Activated CD4-positive, alpha-beta T cell treated with anti-CD3 and anti-CD28 coated beads for 1 hour (primary cell): ENCODE measurements around the gene PRUNE2.
"Not testable (repeated sequence)": the region's sequence is repeated elsewhere in the genome, so short reads cannot be mapped to it uniquely, and the experiment has no call there.

Source experiments
- DNase-seq: peaks from one replicate; pipeline ENCODE4 v3.0.0-alpha.2; 2020

The PRUNE2 gene

DNA sequence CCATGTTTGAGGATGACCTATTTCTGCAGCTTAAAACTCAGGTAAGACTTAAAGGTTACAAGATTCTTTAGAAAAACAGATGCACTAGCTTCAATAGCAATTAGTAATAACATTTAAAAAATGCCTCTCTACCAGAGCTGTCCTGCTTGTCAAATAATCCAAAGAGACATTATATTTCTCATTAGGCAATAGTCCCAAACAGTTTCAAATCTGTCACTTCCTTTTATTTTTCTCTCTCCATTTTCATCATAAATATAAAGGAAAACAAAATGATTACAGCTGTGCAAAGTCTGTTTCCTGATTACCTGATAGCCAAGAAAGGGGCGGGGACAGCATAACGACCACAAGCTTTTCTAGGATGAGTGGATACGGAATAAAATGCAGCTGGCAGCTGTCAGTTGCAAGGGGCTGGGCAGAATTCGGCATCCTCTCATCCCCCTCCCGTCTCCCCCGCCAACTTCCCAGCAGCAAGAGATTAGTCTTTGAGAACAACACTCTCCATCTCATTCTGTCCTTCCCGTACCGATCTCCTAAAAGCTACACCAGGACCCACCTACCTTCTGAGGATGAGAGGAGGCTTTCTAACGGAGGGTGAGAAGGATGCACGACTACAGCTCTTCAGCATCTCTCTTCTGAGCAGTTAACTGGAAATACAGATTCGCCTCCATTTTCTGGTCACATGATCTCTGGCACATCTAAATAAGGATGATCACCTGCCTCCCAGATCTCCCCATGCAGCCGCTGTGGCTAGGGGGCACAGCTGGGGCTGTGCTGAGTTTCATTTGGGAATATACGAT, 214.2 kb downstream of the PRUNE2 start:
- DNase-seq: no peak

DNA sequence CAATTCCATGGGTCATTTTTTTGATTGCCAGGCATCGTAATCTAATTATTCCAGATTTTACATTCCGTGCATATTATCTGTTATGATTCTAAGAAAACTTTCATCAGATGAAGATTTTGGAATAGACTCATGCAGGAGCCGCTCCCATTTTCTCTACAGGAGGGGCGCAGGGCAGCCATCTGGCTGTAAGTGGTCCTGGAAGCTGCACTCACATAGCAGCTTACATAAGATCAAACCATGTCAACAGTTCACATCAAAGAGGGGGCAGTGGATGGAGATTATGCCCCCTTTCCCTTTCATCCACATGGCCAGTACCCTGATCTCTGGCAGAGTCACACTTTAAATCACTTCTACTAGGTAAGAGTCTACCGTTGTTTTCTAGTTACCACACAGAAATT, 214.9 kb downstream of the PRUNE2 start:
- DNase-seq: no peak

DNA sequence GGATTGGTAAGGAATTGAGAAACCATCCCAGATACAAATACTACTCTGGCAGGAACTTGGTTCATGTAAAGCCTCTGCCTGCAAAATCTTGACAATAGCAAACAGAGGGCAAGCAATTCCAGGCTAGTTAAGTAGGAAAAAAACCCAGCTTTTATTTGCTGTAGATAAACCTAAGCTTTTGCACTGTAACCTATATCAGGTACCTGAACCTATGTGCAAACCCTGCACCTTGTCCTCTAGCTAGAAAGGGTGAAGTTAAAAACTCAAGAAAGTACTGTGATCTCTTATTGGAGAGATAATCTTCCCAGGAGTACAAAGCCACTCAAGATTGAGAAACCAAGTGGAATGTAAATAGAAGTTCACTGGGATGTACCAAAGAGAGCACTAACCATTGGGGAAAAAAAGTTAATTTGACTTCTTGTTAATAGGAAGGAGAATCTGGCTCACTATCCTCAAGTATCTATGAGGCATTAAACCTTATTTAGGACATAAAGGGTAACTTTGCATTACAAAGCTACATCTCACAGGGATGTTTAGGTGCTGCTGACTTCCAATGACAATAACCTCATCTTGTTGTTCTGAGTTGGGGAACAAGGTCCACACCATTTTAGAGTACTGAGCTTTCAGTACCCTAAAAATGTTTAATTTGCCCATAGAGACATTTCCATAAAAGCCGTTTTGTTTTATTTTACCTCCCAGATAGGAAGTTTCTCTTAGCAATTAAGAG, 215.5 kb downstream of the PRUNE2 start:
- no peak for DNase-seq

DNA sequence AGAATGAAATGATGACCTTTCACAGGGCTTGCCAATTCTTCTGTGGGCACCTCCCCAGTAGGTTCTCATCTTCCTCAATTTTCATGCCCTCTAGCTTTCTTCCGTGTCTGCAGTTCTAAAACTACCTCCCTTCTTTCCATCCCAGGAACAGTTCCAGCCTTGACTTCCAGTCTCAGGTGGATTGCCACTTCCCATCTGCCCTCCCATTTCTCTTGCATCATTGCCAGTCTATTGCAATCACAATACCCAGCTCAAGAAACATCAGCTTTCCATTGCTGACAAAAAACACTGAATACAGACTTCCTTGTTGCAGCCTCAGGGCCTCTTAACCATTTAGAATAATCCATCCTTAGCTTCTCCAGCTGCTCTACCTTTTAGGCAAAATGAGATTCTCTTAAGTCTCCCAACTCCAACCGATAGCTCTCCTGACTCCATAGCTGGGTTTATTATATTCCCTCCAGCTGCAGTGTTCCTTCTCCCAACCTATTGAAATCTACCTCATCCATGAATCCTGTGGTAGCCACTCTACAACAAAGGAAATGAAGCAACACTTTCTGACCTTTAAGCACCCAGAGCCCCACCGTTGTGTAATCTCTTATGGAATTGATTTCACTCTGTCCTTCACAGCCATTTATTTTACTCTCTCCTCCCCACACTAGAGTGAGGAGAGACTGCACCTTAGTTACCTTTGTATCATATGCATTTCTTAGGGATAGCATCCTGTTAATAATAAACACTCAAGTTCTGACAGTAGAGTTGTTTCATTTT, 217.3 kb downstream of the PRUNE2 start:
- DNase-seq: no peak

DNA sequence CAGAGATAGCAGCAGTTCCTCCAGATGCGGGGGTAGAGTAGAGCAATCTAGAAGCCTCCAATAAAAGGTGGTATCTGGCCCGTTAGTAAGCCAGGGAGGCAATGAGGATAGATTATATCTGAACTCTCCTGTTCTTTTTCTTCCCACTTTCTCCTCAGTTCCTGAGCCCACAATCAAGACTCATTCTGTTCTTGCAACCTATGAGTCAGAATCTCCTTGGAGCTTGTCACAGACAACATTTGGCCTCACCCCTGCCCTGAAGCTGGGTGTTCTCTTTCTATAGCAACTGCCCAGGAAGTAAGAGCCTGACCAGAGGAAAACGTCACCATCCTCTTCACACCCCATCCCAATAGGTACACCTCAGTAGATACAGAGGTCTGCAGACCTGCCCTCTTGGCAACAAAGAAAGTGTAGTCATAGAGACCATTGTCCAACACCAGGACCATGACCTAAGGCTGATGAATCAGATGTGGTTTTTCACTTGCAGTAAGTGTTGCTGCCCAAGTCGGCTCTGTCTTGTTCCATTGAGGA, 218.0 kb downstream of the PRUNE2 start:
- no peak for DNase-seq

DNA sequence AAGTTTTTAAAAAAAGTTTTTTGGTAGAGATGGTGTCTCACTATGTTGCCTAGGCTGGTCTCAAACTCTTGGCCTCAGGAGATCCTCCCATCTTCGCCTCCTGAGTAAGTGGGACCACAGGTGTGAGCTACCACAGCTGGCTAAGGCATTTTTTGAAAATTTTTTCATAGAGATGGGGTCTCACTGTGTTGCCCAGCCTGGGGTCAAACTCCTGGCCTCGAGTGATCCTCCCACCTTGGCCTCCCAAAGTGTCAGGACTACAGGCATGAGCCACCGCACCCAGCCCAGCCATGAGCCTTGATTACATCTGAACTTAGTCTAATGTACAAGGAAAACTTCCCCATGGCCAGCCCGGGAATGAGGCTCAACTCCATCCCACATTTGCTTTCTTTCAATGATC, 219.2 kb downstream of the PRUNE2 start:
- no peak for DNase-seq

DNA sequence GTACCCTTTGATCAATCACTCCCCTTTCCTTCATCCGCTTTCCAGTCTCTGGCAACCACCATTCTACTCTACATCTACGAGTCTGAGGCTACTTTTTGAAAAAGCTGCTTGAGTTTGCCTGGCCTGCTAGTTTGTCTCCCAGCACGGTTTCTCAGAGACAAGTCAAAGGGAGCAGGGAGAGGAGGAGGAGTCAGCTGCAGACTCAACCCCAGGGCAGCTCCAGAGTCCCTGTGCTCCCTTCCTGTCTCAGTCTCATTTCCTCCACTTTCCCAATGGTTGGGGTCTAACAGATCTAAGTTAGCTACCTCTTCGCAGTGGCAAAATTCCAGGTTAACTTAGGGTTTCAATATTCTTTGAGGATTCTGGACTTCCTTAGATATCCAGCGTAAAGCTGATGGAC, 221.7 kb downstream of the PRUNE2 start:
- no peak for DNase-seq

DNA sequence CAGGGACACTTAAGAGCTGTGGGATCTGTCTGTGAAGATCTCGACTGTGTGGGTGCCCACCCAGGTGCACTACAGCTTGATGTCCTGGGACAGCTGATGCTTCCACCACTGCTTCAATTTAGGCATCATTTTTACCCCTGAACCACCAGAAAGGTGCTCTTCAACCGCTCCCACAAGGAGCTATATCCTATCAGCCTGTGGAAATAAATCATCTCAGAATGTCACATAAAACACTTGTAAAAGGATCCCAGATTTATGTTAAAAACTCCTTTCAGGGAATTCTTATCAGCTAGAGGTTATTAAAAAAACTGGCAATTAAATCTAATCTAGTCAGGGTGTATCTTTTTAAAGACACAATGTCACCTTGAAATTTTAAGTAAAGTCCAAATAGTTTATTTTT, 224.4 kb downstream of the PRUNE2 start:
- DNase-seq: no peak

DNA sequence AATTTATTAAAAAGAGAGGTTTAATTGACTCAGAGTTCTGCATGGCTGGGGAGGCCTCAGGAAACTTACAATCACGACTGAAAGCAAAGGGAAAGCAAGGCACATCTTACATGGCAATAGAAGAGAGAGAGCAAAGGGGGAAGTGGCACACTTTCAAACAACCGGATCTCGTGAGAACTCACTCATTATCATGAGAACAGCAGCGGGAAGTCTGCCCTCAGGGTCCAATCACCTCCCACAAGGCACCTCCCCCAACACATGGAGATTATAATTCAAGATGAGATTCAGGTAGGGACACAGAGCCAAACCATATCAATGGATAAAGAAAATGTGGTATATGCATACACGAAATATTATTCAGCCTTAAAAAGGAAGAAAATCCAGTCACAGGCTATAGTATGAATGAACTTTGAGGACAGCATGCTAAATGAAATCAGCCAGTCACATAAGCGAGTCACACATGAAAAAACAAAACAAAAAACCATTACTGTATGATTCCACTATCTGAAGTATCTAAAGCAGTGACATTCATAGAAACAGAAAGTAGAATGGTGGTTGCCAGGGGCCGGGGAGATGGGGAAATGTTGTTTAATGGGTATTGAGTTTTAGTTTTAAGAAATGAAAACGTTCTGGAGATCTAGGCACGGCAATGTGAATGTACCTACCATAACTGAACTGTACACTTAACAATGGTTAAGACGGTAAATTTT, 225.0 kb downstream of the PRUNE2 start:
- DNase-seq: no peak

DNA sequence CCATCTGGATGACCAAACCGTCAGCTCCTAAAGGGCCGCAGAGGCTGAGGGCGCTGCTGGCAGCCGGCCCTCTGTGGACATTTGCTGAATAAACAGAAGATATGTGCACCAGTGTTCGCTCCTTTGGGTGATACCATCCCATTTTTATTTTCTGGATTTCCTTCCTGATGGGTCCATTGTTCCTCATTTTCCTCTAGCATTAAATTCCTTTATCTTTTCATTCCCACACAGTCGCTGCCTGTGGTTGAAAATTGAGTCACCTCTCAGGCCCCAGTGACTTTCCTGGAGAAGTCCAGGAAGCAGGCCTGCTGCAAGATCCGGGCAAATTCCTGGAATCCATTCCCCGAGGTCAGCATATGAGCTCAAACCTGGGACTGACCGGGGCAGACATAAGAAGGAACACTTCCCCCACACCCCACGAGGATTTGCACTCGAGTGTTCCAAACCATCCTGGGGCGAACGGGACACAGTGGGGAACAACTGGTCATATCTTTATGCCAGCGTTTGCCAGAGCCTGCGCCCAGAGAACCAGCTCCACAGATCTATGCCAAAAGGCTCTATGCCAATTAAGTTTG, 228.3 kb downstream of the PRUNE2 start:
- DNase-seq: no peak

DNA sequence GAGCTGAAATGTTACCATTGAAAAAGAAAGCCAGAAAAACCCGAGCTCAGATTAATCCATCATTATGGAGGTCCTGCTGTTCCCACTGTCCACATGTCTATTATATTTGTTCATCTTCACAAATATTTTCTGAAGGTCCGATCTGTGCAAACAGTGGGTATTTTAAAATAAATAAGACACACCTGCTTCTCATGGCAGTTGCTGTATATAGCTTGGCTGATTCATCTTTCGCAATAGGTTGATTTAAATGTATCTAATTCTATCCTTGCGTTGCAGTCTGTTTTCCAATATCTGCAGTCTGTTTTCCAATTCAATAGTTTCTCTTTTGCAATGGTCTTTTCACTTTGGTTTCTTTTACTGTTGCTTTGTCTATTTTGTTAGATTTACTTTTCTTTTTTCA, 229.1 kb downstream of the PRUNE2 start:
- no peak for DNase-seq

DNA sequence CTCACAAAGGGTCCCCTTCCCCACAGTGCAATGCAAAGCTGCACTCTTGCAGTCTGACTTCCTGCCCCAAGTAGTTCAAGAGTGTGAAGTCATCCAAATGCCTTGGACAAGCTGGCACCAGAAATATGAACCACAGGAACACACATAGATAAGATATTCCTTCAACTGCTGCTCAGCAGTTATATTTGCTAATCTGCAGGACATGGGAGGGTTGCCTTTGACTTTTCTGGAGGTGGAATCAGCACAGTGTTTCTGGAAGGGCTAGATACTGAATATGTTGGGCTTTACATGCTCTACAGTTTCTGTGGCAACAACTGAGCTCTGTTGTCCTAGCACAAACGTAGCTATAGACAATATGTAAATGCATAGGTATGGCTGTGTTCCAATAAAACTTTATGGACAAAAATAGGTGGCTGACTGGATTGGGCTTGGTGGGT, 238.4 kb downstream of the PRUNE2 start:
- DNase-seq: no peak

DNA sequence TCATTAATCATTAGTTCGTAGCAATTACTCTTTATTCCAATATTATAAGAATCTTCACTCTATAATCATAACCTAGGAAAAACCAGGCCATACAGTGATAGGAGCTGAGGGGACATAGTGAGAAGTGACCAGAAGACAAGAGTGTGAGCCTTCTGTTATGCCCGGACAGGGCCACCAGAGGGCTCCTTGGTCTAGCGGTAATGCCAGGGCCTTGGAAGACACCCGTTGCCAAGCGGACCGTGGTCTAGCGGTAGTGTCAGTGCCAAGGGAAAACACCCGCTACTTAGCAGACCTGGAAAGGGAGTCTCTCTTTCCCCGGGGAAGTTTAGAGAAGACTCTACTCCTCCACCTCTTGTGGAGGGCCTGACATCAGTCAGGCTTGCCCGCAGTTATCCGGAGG, 239.9 kb downstream of the PRUNE2 start:
- DNase-seq: not testable (repeated sequence)

DNA sequence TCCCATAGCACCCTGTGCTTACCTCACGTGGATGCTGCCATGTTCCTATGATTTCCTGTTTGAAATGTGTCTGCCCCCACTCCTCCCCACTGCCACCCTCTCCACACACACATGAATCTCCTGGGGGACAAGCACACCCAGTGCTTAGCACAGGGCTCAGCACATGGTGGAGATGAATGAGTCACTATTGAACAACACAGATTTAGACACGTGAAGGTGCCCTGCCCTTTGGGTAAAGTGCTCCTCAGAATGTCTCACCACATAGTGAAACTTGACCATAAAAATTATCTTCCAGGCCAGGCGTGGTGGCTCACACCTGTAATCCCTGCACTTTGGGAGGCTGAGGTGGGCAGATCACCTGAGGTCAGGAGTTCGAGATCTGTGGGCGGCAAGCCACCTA, 240.5 kb downstream of the PRUNE2 start:
- no peak for DNase-seq

DNA sequence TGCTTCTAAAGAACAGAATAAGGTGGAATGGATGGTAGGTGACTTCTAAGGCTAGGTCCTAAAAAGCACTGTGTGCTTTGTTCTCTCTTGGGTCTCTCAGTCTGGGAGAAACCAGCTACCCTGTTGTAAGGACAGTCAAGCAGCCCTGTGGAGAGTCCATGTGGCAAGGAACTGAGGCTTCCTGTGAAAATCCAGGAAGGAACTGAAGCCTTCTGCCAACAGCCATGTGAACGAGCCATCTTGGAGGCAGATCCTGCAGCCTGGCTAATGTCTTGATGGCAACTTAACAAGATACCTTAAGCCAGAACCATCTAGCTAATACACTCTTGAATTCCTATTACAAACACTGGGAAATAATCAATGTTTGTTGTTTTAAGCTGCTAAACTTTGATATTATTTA, 241.8 kb downstream of the PRUNE2 start:
- no peak for DNase-seq

DNA sequence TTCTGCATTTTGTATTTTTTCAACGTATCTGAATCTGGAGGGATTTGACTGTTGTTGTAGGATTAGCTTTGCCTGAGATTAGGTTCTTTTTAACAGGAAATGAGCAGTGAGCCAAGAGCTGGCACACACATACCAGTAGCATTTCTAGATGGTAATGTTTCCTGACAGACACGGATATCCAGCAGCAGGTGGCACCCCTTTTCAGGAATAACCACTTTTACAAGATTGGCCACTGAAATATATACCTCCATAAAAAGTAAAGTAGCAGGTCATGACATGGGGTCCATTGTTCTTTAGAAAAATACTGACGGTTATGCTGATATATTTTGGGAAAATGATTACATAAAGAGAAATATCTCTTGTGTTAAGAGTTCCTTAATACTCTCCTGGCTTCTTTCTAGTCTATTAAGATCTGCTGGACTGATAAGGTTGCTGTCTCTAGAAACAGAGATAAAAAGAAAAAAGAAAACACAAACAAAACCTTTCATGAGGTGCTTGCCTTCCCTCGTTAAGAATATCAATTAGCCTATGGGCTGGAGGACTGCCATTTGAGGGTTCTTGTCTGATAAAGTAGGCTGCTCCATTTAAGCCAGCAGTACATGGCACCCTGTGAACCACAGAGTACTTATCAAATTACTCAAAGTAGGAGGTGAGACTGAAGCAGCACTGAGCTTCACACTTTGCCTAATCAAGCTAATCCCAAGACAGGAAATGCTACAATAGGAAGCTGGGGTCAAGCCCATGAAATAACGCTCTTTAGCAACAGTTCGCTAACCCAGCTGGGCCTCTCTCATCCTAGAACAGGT, 243.2 kb downstream of the PRUNE2 start:
- no peak for DNase-seq

DNA sequence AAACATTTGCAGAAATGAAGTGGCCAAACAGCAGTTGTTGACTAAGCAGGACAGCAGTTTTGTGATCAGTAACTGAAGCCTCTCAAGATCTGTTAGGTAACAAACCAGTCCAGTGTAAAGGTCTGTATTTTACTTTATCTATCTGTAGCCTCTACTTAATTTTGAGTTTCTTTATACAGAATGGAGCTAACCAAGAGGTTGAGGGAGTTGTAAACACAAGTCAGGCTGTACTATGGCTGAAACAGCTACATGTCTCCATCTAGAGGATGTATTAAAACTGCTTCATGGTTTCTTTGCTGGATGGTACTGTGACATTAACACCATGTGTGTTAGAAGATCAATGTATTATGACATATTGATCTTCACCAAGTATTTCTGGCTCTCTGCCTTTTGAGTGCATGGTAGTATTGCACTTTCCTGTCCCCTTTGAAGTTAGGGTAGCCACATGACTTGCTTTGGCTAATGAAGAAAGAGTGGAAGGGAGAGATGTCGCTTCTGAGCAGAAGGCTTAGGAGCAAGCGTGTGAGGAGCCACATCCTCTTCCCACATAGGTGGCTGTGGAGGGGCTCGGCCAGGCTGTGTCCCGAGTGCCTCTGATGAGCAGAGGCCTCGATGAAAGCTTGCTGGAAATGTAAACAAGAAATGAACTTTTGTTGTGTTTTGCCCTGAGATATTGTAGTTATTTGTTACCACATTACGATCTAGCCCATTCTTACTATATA, 247.2 kb downstream of the PRUNE2 start:
- DNase-seq: no peak

DNA sequence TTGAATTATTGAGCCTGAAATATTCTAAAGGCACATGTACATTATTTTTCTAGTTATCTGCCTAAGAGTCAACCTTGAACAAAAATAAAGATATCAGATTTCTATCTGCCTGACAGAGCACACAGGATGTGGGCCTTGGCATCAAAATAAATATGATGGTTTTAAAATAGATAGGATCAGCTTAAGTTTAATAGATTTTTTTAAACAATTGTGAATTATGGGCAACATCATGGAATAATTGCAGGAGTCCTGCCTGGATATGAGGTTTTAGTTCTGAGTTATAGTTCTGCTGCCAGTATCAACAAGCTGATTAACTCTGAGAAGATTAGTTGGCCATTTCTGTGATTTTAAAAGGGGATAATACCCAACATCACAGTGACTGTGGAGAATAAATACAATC, 248.6 kb downstream of the PRUNE2 start:
- no peak for DNase-seq

DNA sequence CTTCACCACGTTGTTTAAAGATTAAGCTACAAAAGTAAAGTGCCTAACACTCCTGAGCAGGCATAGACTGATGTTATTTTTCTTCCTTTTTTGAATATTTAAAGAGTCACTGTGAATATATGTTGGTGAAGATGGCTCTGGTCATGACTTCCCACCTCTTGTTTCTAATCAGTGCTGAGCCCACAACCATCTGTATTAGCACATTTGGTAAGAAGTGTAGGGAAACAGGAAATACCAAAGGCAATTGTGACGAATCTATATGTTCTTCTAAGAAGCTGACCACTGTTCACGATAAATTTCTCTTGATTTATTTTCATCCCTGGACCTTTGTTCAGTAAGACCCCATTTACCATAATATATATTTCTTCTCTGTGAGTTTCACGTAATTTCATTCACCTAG, 249.9 kb downstream of the PRUNE2 start:
- DNase-seq: no peak

DNA sequence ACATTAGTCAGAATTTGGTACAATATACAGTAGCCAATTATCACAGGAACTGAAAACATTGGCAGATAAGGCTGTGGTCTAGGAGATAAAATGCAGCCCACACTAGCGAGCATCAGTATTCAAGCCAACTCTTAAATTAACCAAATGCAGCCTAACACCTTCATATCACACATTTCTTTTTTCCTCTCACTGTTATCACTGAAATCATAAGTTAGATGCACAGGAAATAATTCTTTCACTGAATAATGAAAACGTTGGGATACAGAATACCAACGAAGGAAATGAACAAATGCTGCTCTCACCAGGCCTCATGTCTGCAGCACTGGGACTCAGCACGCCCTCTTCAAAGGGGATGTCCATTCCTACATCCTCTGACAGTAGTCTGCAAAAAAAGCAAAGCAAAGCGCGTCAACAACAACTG, 250.8 kb downstream of the PRUNE2 start:
- no peak for DNase-seq

DNA sequence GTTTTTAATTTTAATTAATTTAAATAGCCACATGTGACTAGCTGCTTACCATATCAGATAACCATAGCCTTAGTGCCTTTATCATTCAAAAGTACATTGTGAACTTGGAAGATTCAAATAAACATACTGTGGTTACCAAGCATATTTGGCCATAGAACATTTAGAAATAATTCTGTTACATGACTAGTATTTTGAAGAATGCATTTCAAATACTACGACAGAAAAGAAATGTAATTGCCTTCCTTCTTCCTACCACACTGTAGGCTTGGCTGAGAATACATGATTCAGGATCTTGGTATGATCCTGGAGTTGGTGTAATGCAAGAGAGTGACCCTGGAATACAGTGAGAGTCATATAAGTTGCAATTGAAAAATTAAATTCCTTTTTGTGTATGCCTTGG, 251.3 kb downstream of the PRUNE2 start:
- no peak for DNase-seq
